Measurements from ENCODE around the gene ADGRG4.

DNA sequence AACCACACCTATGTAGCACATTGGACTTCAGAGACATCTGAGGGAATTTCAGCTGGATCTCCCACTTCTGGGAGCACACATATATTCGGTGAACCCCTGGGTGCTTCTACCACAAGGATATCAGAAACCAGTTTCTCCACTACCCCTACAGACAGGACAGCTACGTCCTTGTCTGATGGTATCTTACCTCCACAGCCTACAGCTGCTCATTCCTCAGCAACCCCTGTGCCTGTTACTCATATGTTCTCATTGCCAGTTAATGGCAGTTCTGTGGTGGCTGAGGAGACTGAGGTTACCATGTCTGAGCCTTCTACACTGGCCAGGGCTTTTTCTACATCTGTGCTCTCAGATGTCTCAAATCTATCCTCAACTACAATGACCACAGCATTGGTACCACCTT is 45.7 kb downstream of the ADGRG4 start:
- TF ChIP-seq, protein P1, sequence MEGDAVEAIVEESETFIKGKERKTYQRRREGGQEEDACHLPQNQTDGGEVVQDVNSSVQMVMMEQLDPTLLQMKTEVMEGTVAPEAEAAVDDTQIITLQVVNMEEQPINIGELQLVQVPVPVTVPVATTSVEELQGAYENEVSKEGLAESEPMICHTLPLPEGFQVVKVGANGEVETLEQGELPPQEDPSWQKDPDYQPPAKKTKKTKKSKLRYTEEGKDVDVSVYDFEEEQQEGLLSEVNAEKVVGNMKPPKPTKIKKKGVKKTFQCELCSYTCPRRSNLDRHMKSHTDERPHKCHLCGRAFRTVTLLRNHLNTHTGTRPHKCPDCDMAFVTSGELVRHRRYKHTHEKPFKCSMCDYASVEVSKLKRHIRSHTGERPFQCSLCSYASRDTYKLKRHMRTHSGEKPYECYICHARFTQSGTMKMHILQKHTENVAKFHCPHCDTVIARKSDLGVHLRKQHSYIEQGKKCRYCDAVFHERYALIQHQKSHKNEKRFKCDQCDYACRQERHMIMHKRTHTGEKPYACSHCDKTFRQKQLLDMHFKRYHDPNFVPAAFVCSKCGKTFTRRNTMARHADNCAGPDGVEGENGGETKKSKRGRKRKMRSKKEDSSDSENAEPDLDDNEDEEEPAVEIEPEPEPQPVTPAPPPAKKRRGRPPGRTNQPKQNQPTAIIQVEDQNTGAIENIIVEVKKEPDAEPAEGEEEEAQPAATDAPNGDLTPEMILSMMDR (conservative IDR thresholded peaks at IDR 0.05 in 1 of 2, IDR thresholded peaks at IDR 0.05 in 1 of 2; ENCODE audit: low read depth in 1 of 2, low read length in 2 of 2), result no peak
- TF ChIP-seq EZH2 (IDR thresholded peaks at IDR 0.05; ENCODE audit: low read length, missing control alignments), result no peak

All from fibroblast of lung (primary cell).